ENCODE measurements around the gene GPR32.
"Not testable (repeated sequence)": the region's sequence is repeated elsewhere in the genome, so short reads cannot be mapped to it uniquely, and the experiment has no call there.

Gene GPR32

DNA sequence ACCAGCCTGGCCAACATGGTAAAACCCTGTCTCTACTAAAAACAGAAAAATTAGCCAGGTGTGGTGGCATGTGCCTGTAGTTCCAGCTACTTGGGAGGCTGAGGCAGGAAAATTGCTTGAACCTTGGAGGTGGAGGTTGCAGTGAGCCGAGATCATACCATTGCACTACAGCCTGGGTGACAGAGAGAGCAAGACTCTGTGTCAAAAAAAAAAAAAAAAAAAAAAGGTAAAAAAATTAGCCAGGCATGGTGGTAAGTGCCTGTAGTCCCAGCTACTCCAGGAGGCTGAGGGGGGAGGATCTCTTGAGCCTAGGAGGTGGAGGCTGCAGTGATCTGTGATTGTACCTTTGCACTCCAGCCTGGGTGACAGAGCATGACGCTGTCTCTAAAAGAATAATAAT lies at the start of gene GPR32:
TSS of gene GPR32 (plus strand) at position 301 of the 400 bp plus-strand sequence. CDS start 137 bp downstream, outside the sequence.
- DNase-seq: not testable (repeated sequence)

GRCh38 chr19:50720921-50721381 lies 49.3 kb upstream of the GPR32 start:
- no peak for DNase-seq

DNA sequence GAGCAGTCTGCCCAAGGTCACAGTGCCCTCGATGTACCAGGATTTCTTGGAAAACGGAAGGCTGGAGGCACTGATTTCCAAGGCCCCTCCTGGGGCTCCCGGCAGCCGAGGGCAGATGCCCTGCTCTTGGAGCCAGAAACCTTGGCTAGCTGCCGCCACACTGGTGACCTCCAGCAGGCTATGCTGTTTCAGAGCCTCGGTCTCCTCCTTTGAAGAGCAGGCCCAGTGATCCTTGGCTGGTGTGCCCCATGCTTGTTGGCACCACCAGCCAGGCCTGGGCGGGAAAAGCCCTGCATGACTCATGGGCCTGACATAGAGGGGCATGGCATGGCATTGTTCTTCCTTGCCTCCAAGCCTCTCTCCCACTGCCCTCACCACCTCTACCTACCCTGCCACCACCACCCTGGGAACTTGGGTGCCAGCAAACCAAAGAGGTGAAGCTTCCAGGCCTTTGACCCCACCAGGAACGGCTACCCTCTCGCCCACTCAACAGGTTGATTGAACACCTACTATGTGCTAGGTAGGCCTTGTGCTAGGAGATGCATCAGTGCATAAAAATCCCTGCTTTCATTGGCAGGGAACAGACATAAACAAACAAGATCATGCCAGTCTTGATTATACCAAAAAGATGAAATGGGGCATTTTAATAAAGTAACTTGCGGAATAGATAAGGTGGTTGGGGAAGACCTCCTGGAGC lies 48.7 kb upstream of the GPR32 start:
- peak; percentile 53 for DNase-seq

- DNase-seq: no peak
Observed at GRCh38 chr19:50722201-50723013, 47.9 kb upstream of the GPR32 start.

GRCh38 chr19:50723069-50723468 lies 47.2 kb upstream of the GPR32 start, which contains the start of gene CLEC11A:
TSS of gene CLEC11A (plus strand) at chr19:50723364. CDS start at chr19:50723526, 162 bp downstream.
- DNase-seq: no peak

GRCh38 chr19:50723735-50724521 lies 46.3 kb upstream of the GPR32 start:
- DNase-seq: no peak

- peak; percentile 97 for DNase-seq
Observed at GRCh38 chr19:50724522-50725217, 45.6 kb upstream of the GPR32 start.

GRCh38 chr19:50725218-50725910 lies 44.9 kb upstream of the GPR32 start:
- DNase-seq: no peak

- DNase-seq: no peak
Observed at GRCh38 chr19:50725911-50726230, 44.4 kb upstream of the GPR32 start.

DNA sequence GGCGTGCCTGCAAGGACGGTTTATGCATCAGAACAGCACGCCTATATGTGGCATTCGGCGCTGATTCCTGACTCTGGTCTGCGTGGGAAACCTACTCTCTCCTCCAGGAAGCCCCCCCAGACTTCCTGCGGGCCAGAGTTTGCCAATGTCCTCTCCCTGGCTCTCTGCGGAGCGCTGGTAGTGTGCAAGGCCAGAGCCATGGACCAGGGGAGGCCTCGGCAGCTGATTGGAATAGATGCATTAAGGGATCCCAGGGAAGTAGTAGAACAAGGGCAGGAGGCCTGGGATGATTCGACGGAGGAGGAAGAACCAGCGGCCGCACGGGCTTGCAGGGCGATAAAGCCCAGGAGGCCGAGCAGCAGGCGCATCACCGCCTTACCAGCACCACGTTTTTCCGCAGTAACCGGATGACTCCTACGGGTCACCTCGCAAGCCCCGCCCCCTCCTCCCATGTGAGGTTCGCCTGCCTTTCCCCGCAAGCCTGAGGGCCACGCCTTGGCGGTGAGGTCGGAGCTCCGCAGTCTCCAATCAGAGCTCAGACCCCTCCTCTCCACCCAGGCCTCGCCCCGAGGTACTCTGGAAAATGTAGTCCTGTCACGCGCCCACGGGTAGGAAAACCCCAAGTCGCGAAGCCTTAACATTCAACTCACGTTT lies 42.1 kb upstream of the GPR32 start:
- no peak for DNase-seq

DNA sequence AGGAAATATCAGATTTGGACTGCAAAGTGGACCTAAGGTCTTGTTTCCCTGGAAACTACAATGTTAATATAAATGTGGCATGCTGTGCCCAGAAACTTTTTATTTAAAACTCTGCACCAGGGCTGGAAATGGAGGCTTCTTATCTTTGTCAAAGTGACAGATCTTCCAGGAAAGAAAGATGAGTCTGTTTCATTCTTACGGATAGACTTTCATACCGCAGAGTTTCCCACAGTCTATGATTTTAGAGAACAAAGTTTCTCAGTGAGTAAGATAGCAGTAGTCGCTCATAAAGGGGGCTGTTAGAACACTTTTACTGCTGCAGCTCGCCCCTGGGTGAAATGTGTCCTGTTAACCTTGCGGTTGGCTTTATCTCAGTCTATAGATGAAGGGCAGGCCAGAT lies 40.4 kb upstream of the GPR32 start:
- DNase-seq: no peak

- DNase-seq: no peak
Observed at GRCh38 chr19:50735869-50736268, 34.4 kb upstream of the GPR32 start.

DNA sequence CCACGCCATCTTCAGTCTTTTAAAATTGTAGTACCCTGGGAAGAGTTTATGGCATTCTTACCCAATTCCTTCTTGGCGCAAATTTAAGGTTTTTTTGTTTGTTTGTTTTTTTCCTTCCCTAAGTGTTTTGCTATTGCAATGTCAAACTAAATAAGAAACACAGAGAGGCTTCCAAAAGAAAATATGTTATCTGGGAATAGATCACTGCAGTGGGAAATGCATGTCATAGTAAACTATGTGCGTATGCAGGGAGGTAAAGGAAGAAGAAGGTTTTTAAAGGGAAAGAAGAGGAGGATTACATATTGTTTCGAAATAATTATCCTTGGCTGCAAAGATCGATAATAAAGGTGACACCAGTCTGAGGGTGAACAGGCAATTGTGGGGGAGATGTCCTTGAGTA lies 33.9 kb upstream of the GPR32 start:
- no peak for DNase-seq

DNA sequence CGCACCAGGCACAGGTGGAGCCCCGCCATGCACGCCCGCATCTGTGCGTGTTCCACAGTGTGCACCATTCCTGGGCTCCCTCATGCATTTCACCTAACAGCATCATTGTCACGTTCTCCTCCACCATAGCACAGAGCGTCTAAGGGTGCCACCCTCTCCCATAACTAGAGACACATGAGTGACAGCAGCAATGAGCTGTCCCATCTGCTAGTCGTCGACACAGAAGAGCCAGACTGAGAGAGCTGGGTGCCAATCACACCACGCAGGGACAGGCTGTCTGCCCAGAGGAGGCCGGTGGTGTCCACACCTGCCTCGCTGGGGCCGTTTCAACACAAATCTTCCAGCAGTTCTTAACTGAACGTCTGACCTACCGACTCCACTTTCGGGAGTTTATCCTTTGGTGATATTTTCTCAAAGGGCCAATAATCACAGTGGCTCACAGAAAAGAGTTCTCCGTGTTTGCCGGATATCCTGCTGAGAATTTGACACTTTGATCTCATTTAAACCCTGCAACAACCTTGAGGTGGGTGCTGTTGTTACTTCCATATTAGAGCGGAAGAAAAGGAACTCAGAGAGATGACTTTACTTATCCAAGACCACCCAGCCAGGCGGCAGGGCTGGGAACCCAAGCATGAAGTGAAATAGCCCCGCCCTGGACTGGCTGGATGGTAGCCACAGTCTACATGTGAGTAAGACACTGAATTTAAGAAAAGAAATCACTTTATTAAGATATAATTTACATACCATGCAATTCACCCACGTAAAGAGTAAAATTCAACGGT lies 30.9 kb upstream of the GPR32 start:
- DNase-seq: no peak

DNA sequence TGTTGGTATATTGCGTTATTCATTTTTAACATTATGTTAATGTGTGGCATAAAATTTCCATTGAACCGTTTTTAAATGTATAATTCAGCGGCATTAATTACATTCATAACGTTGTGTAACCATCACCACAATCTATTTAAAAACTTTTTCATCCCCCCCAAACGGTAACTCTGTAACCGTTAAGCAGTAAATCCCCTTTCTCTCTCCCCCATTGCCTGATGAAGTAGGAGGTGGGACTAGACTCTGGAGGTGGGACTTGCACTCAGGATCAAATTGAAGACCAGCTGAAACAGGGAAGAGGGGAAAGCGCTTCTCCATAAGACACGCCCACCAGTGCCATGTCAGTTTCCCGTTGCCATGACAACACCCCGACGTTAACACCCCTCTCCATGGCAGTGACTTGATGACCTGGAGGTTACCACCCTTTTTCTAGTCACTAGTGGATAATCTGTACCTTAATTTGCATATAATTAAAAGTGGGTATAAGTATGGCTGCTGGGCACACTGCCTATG lies 30.3 kb upstream of the GPR32 start:
- no peak for DNase-seq

DNA sequence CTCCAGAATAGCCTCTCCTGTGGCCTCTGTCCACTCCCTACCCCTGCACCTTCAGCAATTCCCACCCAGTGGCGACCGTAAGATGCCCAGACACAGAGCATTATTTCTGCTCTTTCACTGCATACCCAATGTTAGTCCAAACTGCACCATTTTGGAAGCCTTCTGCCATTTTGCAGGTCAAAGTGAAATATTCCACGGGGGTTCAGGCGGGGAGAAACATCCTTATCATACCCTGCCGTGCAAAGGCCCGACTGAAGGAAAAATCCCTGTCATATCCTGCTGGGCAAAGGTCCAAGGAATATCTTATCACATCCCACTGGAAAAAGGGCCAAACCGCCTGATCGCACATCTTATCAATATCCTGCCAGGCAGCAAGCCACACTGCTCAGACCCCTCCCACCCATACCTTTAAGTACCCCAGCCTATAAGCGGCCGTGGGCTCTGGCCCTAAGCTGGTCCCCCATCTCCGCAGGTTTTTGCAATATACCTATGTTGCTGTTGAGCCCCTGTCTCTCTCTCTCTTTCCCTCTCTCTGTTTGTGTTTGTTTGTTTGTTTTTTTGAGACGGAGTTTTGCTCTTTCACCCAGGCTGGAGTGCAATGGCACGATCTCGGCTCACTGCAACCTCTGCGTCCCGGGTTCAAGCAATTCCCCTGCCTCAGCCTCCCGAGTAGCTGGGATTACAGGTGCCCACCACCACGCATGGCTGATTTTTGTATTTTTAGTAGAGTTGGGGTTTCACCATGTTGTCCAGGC lies 28.9 kb upstream of the GPR32 start:
- no peak for DNase-seq

DNA sequence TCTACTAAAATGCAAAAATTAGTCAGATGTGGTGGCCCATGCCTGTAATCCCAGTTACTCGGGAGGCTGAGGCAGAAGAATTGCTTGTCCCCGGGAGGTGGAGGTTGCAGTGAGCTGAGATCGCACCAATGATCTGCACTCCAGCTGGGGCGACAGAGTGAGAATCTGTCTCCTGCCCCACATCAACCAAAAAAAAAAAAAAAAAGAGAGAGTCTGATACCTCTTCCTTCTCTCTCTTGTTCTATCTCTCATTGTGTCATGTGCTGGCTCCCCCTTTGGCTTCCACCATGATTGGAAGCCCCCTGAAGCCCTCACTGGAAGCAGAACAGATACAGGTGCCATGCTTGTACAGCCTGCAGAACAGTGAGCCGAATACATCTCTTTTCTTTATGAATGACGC lies 26.7 kb upstream of the GPR32 start:
- DNase-seq: no peak

GRCh38 chr19:50745221-50745620 lies 25.0 kb upstream of the GPR32 start:
- DNase-seq: no peak

GRCh38 chr19:50747141-50747540 lies 23.1 kb upstream of the GPR32 start:
- DNase-seq: not testable (repeated sequence)

- DNase-seq: no peak
Observed at GRCh38 chr19:50749490-50749889, 20.8 kb upstream of the GPR32 start.

All from NCI-H446 treated with DMSO at 0.1 percent for 48 hours (cell line).